Astrocyte of the cerebellum (primary cell): ENCODE data around the gene SAA1.

Experiments used
- DNase-seq: peaks from one replicate; pipeline ENCODE4 v3.0.0-alpha.2; 2011; ENCODE audit warnings: low read depth
- H3K4me3 ChIP-seq: 2 replicates; pipeline ENCODE4 v1.5.1; 2011; ENCODE audit warnings: mild to moderate bottlenecking, low read depth, low read length, moderate library complexity
- CTCF ChIP-seq: IDR thresholded peaks from 2 replicates; pipeline ENCODE4 v1.5.1; 2012; ENCODE audit warnings: low read length, low read depth, moderate library complexity, mild to moderate bottlenecking; ENCODE audit errors: missing control alignments
- in situ Hi-C: cut with HindIII; loops from 2 replicates; pipeline ENCODE4 v1.10.0; 2017; ENCODE audit warnings: low sequenced_read_pairs

Gene SAA1

GRCh38 chr11:18230859-18231258, 35.2 kb upstream of the SAA1 start:
- no peak for TF ChIP-seq CTCF
- no peak for DNase-seq
- in situ Hi-C loops, result no loop called here
- no peak overlapping the region for H3K4me3 ChIP-seq

GRCh38 chr11:18233912-18234311, 32.2 kb upstream of the SAA1 start:
- no peak for TF ChIP-seq CTCF
- DNase-seq, result no peak
- no peak overlapping the region for H3K4me3 ChIP-seq
- in situ Hi-C loops, result no loop called here

GRCh38 chr11:18235394-18236334, 30.4 kb upstream of the SAA1 start:
- DNase-seq, result no peak
- in situ Hi-C loops, result no loop called here
- no peak overlapping the region for H3K4me3 ChIP-seq
- no peak for TF ChIP-seq CTCF

GRCh38 chr11:18236664-18237356, 29.3 kb upstream of the SAA1 start, which contains the start of gene SAA4:
Gene SAA4 (minus strand): TSS chr11:18236802. CDS start chr11:18235926, 876 bp downstream.
- in situ Hi-C loops, result no loop called here
- H3K4me3 ChIP-seq, result no peak within 1 kb of the TSS
- no peak for TF ChIP-seq CTCF
- no peak for DNase-seq

GRCh38 chr11:18239655-18240054, 26.4 kb upstream of the SAA1 start:
- no peak for TF ChIP-seq CTCF
- in situ Hi-C loops, result loop anchor here (10.0 kb wide), 1 partner anchor 255 kb away; no protein-coding TSS in a partner anchor
- H3K4me3 ChIP-seq, result no peak overlapping the region
- no peak for DNase-seq

- in situ Hi-C loops, result loop anchor here (10.0 kb wide), 1 partner anchor 259 kb away; no protein-coding TSS in a partner anchor
- no peak overlapping the region for H3K4me3 ChIP-seq
- DNase-seq, result peak; percentile 40
- peak; percentile 72 for TF ChIP-seq CTCF
Measured at GRCh38 chr11:18243783-18244362, 22.2 kb upstream of the SAA1 start.
